Mucosa of rectum (tissue), 2 donors: ENCODE measurements around the gene ASF1B.

ENCODE experiments used
- H3K27ac ChIP-seq, 2 donors: one replicate each; pipeline ENCODE4 v1.7.0; 2013; ENCODE audit warnings: inconsistent platforms in 2 of 2, low read depth in 2 of 2, low read length in 2 of 2
- H3K27me3 ChIP-seq, 2 donors: one replicate each; pipeline ENCODE4 v1.7.0; 2013; ENCODE audit warnings: low read length in 2 of 2; ENCODE audit not compliant: control insufficient read depth in 2 of 2, insufficient read depth in 2 of 2
- H3K36me3 ChIP-seq, 2 donors: one replicate each; pipeline ENCODE4 v1.7.0; 2013; ENCODE audit warnings: low read length in 2 of 2; ENCODE audit not compliant: control insufficient read depth in 2 of 2, insufficient read depth in 2 of 2
- H3K4me1 ChIP-seq, 2 donors: one replicate each; pipeline ENCODE4 v1.7.0; 2013; ENCODE audit warnings: low read length in 2 of 2, mild to moderate bottlenecking in 1 of 2; ENCODE audit not compliant: control insufficient read depth in 2 of 2, insufficient read depth in 2 of 2
- H3K4me3 ChIP-seq, 2 donors: one replicate each; pipeline ENCODE4 v1.7.0; 2013; ENCODE audit warnings: low read length in 2 of 2
- H3K9ac ChIP-seq, 2 donors: one replicate each; pipeline ENCODE4 v1.7.0; 2013; ENCODE audit warnings: low read length in 2 of 2, low read depth in 1 of 2, mild to moderate bottlenecking in 1 of 2
- H3K9me3 ChIP-seq, 2 donors: one replicate each; pipeline ENCODE4 v1.7.0; 2013; ENCODE audit warnings: low read length in 2 of 2; ENCODE audit not compliant: control insufficient read depth in 2 of 2
- donor health status: healthy.
- donor health status: Normal muscosa, but diverticular disease.

The ASF1B gene

GRCh38 chr19:14168993-14169392, 32.6 kb upstream of the ASF1B start:
- Histone ChIP-seq H3K4me3 (no peak overlapping the region), H3K4me1 (no peaks in the 10 kb centered on the region), H3K27me3 (no peaks in the 10 kb centered on the region), H3K9ac (no peak overlapping the region), H3K9me3 (no peaks in the 10 kb centered on the region), H3K36me3 (peaks cover 13 to 14% of the 10 kb centered on the region in 2 donors), H3K27ac (no peak overlapping the region)

- H3K27me3 ChIP-seq: no peaks in the 10 kb centered on the region
- H3K4me3 ChIP-seq: no peak overlapping the region
- H3K36me3 ChIP-seq: peaks cover 13 to 14% of the 10 kb centered on the region in 2 donors
- no peak overlapping the region for H3K27ac ChIP-seq
- no peak overlapping the region for H3K9ac ChIP-seq
- no peaks in the 10 kb centered on the region for H3K9me3 ChIP-seq
- no peaks in the 10 kb centered on the region for H3K4me1 ChIP-seq
These were observed 32.0 kb upstream of the ASF1B start for GRCh38 chr19:14168259-14168972.

GRCh38 chr19:14167576-14168138, 31.3 kb upstream of the ASF1B start:
- H3K9me3 ChIP-seq: no peaks in the 10 kb centered on the region
- H3K9ac ChIP-seq: no peak overlapping the region
- H3K4me1 ChIP-seq: no peaks in the 10 kb centered on the region
- H3K27ac ChIP-seq: no peak overlapping the region
- no peaks in the 10 kb centered on the region for H3K27me3 ChIP-seq
- no peak overlapping the region for H3K4me3 ChIP-seq
- peaks cover 18 to 19% of the 10 kb centered on the region in 2 donors for H3K36me3 ChIP-seq

- Histone ChIP-seq H3K27ac (no peak overlapping the region), H3K4me1 (no peaks in the 10 kb centered on the region), H3K36me3 (peaks cover 20 to 22% of the 10 kb centered on the region in 2 donors), H3K9ac (peak overlapping the region in 1 of 2 donors; percentile 17), H3K4me3 (no peak overlapping the region), H3K9me3 (no peaks in the 10 kb centered on the region), H3K27me3 (no peaks in the 10 kb centered on the region)
These were observed 30.7 kb upstream of the ASF1B start for GRCh38 chr19:14166999-14167575.

- Histone ChIP-seq H3K4me1 (no peaks in the 10 kb centered on the region), H3K9me3 (no peaks in the 10 kb centered on the region), H3K4me3 (no peak overlapping the region), H3K36me3 (peaks cover 15 to 16% of the 10 kb centered on the region in 2 donors), H3K9ac (no peak overlapping the region), H3K27ac (no peak overlapping the region), H3K27me3 (no peaks in the 10 kb centered on the region)
These were observed 29.8 kb upstream of the ASF1B start for GRCh38 chr19:14165990-14166830.

- no peak overlapping the region for H3K27ac ChIP-seq
- H3K9ac ChIP-seq: no peak overlapping the region
- no peaks in the 10 kb centered on the region for H3K9me3 ChIP-seq
- no peak overlapping the region for H3K4me3 ChIP-seq
- peaks cover 7% of the 10 kb centered on the region in 2 donors for H3K36me3 ChIP-seq
- H3K4me1 ChIP-seq: no peaks in the 10 kb centered on the region
- H3K27me3 ChIP-seq: no peaks in the 10 kb centered on the region
These were observed 28.5 kb upstream of the ASF1B start for GRCh38 chr19:14164724-14165493.

GRCh38 chr19:14164082-14164481, 27.7 kb upstream of the ASF1B start:
- no peak overlapping the region for H3K4me3 ChIP-seq
- no peak overlapping the region for H3K27ac ChIP-seq
- H3K4me1 ChIP-seq: no peaks in the 10 kb centered on the region
- no peaks in the 10 kb centered on the region for H3K9me3 ChIP-seq
- H3K36me3 ChIP-seq: peaks cover 7 to 8% of the 10 kb centered on the region in 2 donors
- no peaks in the 10 kb centered on the region for H3K27me3 ChIP-seq
- H3K9ac ChIP-seq: no peak overlapping the region

GRCh38 chr19:14162871-14163297, 26.5 kb upstream of the ASF1B start:
- H3K9me3 ChIP-seq: no peaks in the 10 kb centered on the region
- peaks cover 12 to 15% of the 10 kb centered on the region in 2 donors for H3K36me3 ChIP-seq
- no peak overlapping the region for H3K4me3 ChIP-seq
- H3K9ac ChIP-seq: no peak overlapping the region
- H3K27ac ChIP-seq: no peak overlapping the region
- no peaks in the 10 kb centered on the region for H3K27me3 ChIP-seq
- H3K4me1 ChIP-seq: no peaks in the 10 kb centered on the region

GRCh38 chr19:14161305-14161704, 24.9 kb upstream of the ASF1B start:
- H3K9me3 ChIP-seq: no peaks in the 10 kb centered on the region
- H3K4me3 ChIP-seq: no peak overlapping the region
- H3K27ac ChIP-seq: no peak overlapping the region
- H3K36me3 ChIP-seq: peaks cover 17 to 24% of the 10 kb centered on the region in 2 donors
- no peaks in the 10 kb centered on the region for H3K27me3 ChIP-seq
- H3K9ac ChIP-seq: no peak overlapping the region
- H3K4me1 ChIP-seq: no peaks in the 10 kb centered on the region
